GM08714 (cell line): Measurements from ENCODE around the gene ATP12A.

Experiments
- H3K4me3 ChIP-seq: fragments of 200-500 bp; sonication (Bioruptor generic); 2 replicates; pipeline ENCODE4 v1.5.1; 2014; ENCODE audit warnings: mild to moderate bottlenecking, low read length, inconsistent platforms
- ZNF274 ChIP-seq: IDR thresholded peaks from 2 replicates; pipeline ENCODE4 v1.6.1; 2012; ENCODE audit warnings: mild to moderate bottlenecking, low read depth, low read length

ATP12A gene

GRCh38 chr13:24680258-24680920 lies at the start of gene ATP12A:
ATP12A (plus strand) TSS chr13:24680408; CDS start chr13:24680744, 336 bp downstream.
- no peak for TF ChIP-seq ZNF274

GRCh38 chr13:24630851-24631620 lies 49.2 kb upstream of the ATP12A start:
- TF ChIP-seq ZNF274, result no peak
- H3K4me3 ChIP-seq, result no peak overlapping the region

More at GRCh38 chr13:24680258-24680920, at the start of gene ATP12A:
- H3K4me3 ChIP-seq, result peak within 1 kb of the TSS; percentile 46; the same call in 1 of the 2 replicates

- no peak for TF ChIP-seq ZNF274
- no peak overlapping the region for H3K4me3 ChIP-seq
Observed at GRCh38 chr13:24631922-24632321, 48.3 kb upstream of the ATP12A start.

- H3K4me3 ChIP-seq, result no peak overlapping the region
- no peak for TF ChIP-seq ZNF274
Observed at GRCh38 chr13:24632382-24633121, 47.7 kb upstream of the ATP12A start.

GRCh38 chr13:24636776-24637175 lies 43.4 kb upstream of the ATP12A start:
- no peak overlapping the region for H3K4me3 ChIP-seq
- TF ChIP-seq ZNF274, result no peak

- H3K4me3 ChIP-seq, result no peak overlapping the region
- TF ChIP-seq ZNF274, result no peak
Observed at GRCh38 chr13:24638096-24638495, 42.1 kb upstream of the ATP12A start.

GRCh38 chr13:24640752-24641151 lies 39.5 kb upstream of the ATP12A start:
- H3K4me3 ChIP-seq, result no peak overlapping the region
- no peak for TF ChIP-seq ZNF274

GRCh38 chr13:24642219-24642618 lies 38.0 kb upstream of the ATP12A start:
- H3K4me3 ChIP-seq, result no peak overlapping the region
- no peak for TF ChIP-seq ZNF274

- H3K4me3 ChIP-seq, result no peak overlapping the region
- TF ChIP-seq ZNF274, result no peak
Observed at GRCh38 chr13:24644036-24644435, 36.2 kb upstream of the ATP12A start.

- H3K4me3 ChIP-seq, result no peak overlapping the region
- TF ChIP-seq ZNF274, result no peak
Observed at GRCh38 chr13:24648271-24648670, 31.9 kb upstream of the ATP12A start.

GRCh38 chr13:24648983-24649687 lies 31.1 kb upstream of the ATP12A start:
- TF ChIP-seq ZNF274, result no peak
- H3K4me3 ChIP-seq, result no peak overlapping the region

GRCh38 chr13:24649688-24650043 lies 30.5 kb upstream of the ATP12A start:
- TF ChIP-seq ZNF274, result no peak
- no peak overlapping the region for H3K4me3 ChIP-seq

GRCh38 chr13:24650161-24650560 lies 30.0 kb upstream of the ATP12A start:
- no peak overlapping the region for H3K4me3 ChIP-seq
- TF ChIP-seq ZNF274, result no peak

GRCh38 chr13:24651718-24652345 lies 28.4 kb upstream of the ATP12A start:
- no peak overlapping the region for H3K4me3 ChIP-seq
- no peak for TF ChIP-seq ZNF274

GRCh38 chr13:24652359-24652758 lies 27.8 kb upstream of the ATP12A start:
- no peak overlapping the region for H3K4me3 ChIP-seq
- no peak for TF ChIP-seq ZNF274
